Thoracic aorta (tissue), 2 donors: ENCODE results near the gene AMZ2. TPM values are rescaled to one million over a fixed set of nuclear protein-coding genes. Genes with fewer than 3 reads are reported as not detected.
"Not testable (repeated sequence)": the region's sequence is repeated elsewhere in the genome, so short reads cannot be mapped to it uniquely, and the experiment has no call there.

Experiments
- ATAC-seq: fragments of 150-250 bp; one replicate; pipeline ENCODE4 v1.8.0; 2017; ENCODE audit warnings: low read depth; ENCODE audit not compliant: insufficient number of reproducible peaks, low FRiP score
- DNase-seq: peaks from one replicate; pipeline ENCODE4 v3.0.0-alpha.2; 2020; ENCODE audit warnings: low spot score
- H3K27ac ChIP-seq, 2 donors: fragments of 200-600 bp; sonication (generic); 1 replicate in 1 of 2; 2 replicates in 1 of 2; pipeline ENCODE4 v1.5.1; 2016; ENCODE audit warnings: mild to moderate bottlenecking in 2 of 2, moderate library complexity in 2 of 2
- H3K27me3 ChIP-seq: fragments of 200-600 bp; sonication (generic); replicated peaks from 2 replicates; pipeline ENCODE4 v1.6.0; 2016; ENCODE audit warnings: mild to moderate bottlenecking; ENCODE audit not compliant: insufficient read depth
- H3K36me3 ChIP-seq: fragments of 200-600 bp; sonication (generic); one replicate; pipeline ENCODE4 v1.5.1; 2016
- H3K4me1 ChIP-seq, 2 donors: fragments of 200-600 bp; sonication (generic); 1 replicate in 1 of 2; 2 replicates in 1 of 2; pipeline versions ENCODE4 v1.5.1 to v1.6.0; 2016; ENCODE audit warnings: low read depth in 2 of 2, mild to moderate bottlenecking in 1 of 2; ENCODE audit not compliant: control insufficient read depth in 1 of 2
- H3K4me3 ChIP-seq: fragments of 200-600 bp; sonication (generic); 2 replicates; pipeline ENCODE4 v1.5.1; 2016; ENCODE audit warnings: mild to moderate bottlenecking
- H3K9me3 ChIP-seq: fragments of 200-600 bp; sonication (generic); 2 replicates; pipeline ENCODE4 v1.5.1; 2016
- CTCF ChIP-seq: fragments of 200-600 bp; sonication (generic); IDR thresholded peaks from one replicate; pipeline ENCODE4 v1.5.1; 2019; ENCODE audit warnings: antibody characterized with exemption
- total RNA-seq, 2 donors: library from RNA; depleted of rRNA; stranded (reverse); fragments of >200 nt; gene quantifications; one replicate each; pipeline versions ENCODE4 v1.1.0 to v1.2.3, GENCODE V29; 2016

The AMZ2 gene
- total RNA-seq, 2 donors from 2014 or later = 28.7 to 42.6 TPM

DNA sequence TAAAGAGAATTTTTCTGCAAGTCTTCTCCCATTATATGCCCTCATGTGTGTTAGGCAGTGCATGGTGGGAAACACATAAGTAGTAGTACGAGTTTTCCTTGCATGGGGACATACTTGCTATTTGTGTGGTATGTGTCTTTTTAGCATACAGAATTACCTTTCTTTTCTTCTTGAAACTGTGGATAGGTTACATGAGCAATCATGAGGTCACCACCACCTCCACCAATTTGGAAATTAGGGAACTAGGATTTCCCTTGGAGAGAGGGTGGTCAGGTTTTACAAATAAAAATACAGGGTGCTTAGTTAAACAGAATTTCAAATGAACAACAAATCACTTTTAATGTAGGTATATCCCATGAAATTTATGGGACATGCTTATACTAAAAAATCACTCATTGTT is 16.3 kb upstream of the AMZ2 start:
- H3K27ac ChIP-seq = no peak overlapping the region
- no peaks in the 10 kb centered on the region for H3K27me3 ChIP-seq
- no peak for TF ChIP-seq CTCF
- no peak overlapping the region for H3K4me3 ChIP-seq
- H3K9me3 ChIP-seq = no peaks in the 10 kb centered on the region
- DNase-seq (no peak), ATAC-seq (no peak)
- no peaks in the 10 kb centered on the region for H3K36me3 ChIP-seq
- H3K4me1 ChIP-seq = peaks cover 0 to 4% of the 10 kb centered on the region in 2 donors

DNA sequence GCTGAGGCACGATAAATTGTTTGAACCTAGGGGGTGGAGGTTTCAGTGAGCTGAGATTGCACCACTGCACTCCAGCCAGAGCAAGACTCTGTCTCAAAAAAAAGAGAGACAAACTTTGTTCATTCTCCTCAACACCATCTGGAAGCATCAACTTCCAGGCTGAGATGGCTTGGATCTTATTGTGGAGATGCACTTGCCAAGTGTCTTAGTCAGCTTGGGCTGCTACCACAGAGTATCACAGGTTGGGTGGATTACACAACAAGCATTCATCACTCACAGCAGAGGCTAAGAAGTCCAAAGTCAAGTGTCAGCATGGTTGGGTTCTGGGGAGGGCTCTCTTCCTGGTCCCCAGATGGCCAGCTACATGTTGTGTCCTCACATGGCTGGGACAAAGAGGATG is 15.1 kb upstream of the AMZ2 start:
- not testable (repeated sequence) for H3K4me3 ChIP-seq, H3K9me3 ChIP-seq, ATAC-seq, H3K4me1 ChIP-seq, H3K27me3 ChIP-seq, H3K36me3 ChIP-seq, H3K27ac ChIP-seq, DNase-seq

DNA sequence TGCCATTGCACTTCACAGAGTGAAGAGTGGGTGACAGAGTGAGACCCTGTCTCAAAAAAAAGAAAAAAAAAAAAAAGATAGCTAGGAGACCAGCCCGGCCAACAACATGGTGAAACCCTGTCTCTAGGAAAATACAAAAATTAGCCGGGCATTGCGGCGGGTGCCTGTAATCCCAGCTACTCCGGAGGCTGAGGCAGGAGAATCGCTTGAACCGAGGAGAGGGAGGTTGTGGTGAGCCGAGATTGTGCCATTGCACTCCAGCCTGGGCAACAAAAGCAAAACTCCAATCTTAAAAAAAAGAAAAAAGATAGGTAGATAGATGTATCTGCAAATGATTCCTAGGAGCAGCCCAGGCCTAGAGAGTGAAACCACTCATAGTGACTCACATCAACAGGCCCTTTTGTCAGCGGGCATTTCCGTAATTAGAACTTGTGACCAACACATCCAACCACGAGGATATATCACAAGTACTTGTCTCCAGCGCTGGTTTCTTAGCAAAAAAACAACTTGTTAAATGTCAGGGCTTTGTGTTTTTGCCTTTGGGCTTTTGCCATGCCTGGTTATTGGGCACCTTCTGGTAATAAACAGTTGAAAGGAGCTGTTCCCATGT is 13.0 kb upstream of the AMZ2 start:
- not testable (repeated sequence) for H3K36me3 ChIP-seq, DNase-seq, H3K9me3 ChIP-seq, ATAC-seq, H3K27me3 ChIP-seq, H3K4me1 ChIP-seq, H3K4me3 ChIP-seq
- peak overlapping the region; percentile 43 to 57 for H3K27ac ChIP-seq

- not testable (repeated sequence) for H3K27me3 ChIP-seq, ATAC-seq, H3K4me3 ChIP-seq, DNase-seq, H3K9me3 ChIP-seq, H3K4me1 ChIP-seq, H3K36me3 ChIP-seq
- peak overlapping the region; percentile 43 to 57 for H3K27ac ChIP-seq
Measured at GRCh38 chr17:68235336-68235791, 12.5 kb upstream of the AMZ2 start.

DNA sequence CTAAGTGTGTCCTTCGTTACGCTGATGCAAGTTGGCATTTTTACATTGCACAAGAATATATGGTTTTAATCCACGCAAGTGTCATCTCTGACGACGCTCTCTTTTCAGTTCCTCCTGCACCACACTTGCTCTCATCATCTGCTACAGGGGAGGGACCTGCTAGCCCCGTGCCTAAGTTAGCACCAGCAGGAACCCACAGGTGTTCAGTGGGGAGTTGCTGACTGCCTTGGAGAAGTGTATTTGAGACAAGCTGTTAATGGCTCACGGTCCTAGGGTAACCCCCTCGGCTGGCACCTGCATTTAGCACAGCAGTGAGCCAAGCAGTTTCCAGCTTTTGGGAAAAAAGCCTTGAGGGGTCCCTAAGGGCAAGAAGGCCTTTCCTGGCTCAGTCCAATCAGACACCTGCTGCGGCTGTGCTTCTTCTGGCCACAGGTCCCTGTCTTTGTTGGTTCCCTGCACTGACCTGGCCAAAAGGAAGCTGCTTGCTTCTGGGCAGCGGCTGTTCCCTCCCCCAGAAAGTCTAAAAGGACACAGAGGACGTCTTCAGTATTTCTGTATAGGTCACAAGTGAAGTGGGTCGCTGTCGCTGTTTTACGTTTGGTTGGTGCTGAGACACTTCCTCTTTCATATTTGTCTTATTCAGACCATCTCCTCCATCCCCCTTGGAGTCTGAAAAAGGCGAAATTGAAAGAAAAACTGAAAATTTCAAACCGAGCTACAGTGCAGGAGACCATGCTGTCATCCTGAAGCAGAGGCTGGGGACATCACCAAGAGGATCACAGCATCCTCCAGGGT is 10.3 kb upstream of the AMZ2 start:
- peak overlapping the region in 1 of 2 donors; percentile 69 for H3K27ac ChIP-seq

DNA sequence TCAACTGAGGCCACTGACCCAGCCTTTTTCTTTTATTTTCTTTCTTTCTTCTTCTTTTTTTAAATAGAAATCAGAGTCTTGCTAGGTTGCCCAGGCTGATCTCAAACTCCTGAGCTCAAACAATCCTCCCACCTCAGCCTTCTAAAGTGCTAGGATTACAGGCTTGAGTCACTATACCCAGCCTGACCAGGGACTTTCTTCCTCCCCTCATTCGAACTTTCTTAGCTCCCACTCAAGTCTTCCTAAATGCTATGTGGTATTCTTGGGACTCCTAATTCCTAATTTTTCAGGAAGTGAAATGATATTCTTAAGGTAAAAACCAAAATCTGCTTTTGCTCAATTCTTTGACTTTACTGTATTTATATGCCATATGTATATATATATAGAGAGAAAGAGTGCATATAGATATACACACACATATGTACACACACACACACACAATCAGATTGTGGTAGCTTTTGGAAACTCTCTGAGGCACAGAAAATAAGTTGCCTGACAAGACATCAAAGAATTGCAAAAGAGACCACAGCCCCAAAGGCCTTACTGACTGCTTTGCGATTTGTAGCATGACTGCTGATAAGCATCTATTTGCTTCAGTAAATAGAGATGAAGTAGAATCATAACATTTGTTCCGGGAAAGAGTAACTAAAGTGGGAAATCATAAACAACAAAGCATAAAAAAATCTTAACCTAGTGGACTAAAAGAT is 9.5 kb upstream of the AMZ2 start:
- ATAC-seq (no peak), DNase-seq (no peak)
- Histone ChIP-seq H3K4me3 (no peak overlapping the region), H3K27ac (peak overlapping the region in 1 of 2 donors; percentile 69), H3K4me1 (peaks cover 0 to 4% of the 10 kb centered on the region in 2 donors), H3K27me3 (no peaks in the 10 kb centered on the region), H3K9me3 (no peaks in the 10 kb centered on the region), H3K36me3 (no peaks in the 10 kb centered on the region)
- TF ChIP-seq CTCF = no peak

More for the DNA sequence above, 10.3 kb upstream of the AMZ2 start:
- not testable (repeated sequence) for ATAC-seq, H3K27me3 ChIP-seq, H3K36me3 ChIP-seq, H3K9me3 ChIP-seq, DNase-seq, H3K4me1 ChIP-seq
- peak overlapping the region; percentile 18 for H3K4me3 ChIP-seq

GRCh38 chr17:68238871-68239253 is 9.0 kb upstream of the AMZ2 start:
- Histone ChIP-seq H3K9me3 (no peaks in the 10 kb centered on the region), H3K27me3 (no peaks in the 10 kb centered on the region), H3K4me1 (peaks cover 0 to 4% of the 10 kb centered on the region in 2 donors), H3K36me3 (no peaks in the 10 kb centered on the region), H3K4me3 (no peak overlapping the region), H3K27ac (peak overlapping the region in 1 of 2 donors; percentile 8)
- no peak for DNase-seq
- ATAC-seq = no peak
- TF ChIP-seq CTCF = no peak
